ENCODE measurements around the gene TGFA.

The TGFA gene

GRCh38 chr2:70461414-70461813 is 92.2 kb downstream of the TGFA start:
- no peak for DNase-seq (ENCODE audit: extremely low spot score)
- ChIA-PET POLR2A (no interaction called here), CTCF (no interaction called here)
- TF ChIP-seq FOXA1 (IDR thresholded peaks at IDR 0.05) (no peak), SUZ12 (IDR thresholded peaks at IDR 0.05) (no peak), FOXK2 (IDR thresholded peaks at IDR 0.05) (no peak), NFRKB (IDR thresholded peaks at IDR 0.05) (no peak)

- ChIA-PET CTCF (interaction anchor here (0.6 kb wide), 1 partner anchor 8 kb away, joined by 3 read pairs; no protein-coding TSS in a partner anchor), POLR2A (interaction anchor here (1.0 kb wide), 1 partner anchor 12 kb away, joined by 3 read pairs; no protein-coding TSS in a partner anchor)
- TF ChIP-seq NFRKB (IDR thresholded peaks at IDR 0.05) (no peak), SUZ12 (IDR thresholded peaks at IDR 0.05) (no peak), LEF1 (IDR thresholded peaks at IDR 0.05; ENCODE audit: borderline replicate concordance) (no peak), ZNF384 (IDR thresholded peaks at IDR 0.05) (no peak), ARNT (IDR thresholded peaks at IDR 0.05) (no peak), L3MBTL2 (conservative IDR thresholded peaks at IDR 0.05) (no peak), ELF4 (IDR thresholded peaks at IDR 0.05) (no peak), FOXA1 (IDR thresholded peaks at IDR 0.05) (no peak), HDGF (IDR thresholded peaks at IDR 0.05; ENCODE audit: borderline replicate concordance) (no peak), SP1 (IDR thresholded peaks at IDR 0.05) (no peak), TARDBP (IDR thresholded peaks at IDR 0.05) (no peak), FOXM1 (IDR thresholded peaks at IDR 0.05; ENCODE audit: borderline replicate concordance) (no peak), CTBP1 (IDR thresholded peaks at IDR 0.05; ENCODE audit: borderline replicate concordance) (no peak), BHLHE40 (IDR thresholded peaks at IDR 0.05; ENCODE audit: borderline replicate concordance) (no peak), FOXK2 (IDR thresholded peaks at IDR 0.05) (no peak)
- TF ChIP-seq, protein P1, sequence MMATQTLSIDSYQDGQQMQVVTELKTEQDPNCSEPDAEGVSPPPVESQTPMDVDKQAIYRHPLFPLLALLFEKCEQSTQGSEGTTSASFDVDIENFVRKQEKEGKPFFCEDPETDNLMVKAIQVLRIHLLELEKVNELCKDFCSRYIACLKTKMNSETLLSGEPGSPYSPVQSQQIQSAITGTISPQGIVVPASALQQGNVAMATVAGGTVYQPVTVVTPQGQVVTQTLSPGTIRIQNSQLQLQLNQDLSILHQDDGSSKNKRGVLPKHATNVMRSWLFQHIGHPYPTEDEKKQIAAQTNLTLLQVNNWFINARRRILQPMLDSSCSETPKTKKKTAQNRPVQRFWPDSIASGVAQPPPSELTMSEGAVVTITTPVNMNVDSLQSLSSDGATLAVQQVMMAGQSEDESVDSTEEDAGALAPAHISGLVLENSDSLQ (IDR thresholded peaks at IDR 0.05) = no peak
- DNase-seq (ENCODE audit: extremely low spot score) = no peak
Observed at GRCh38 chr2:70460333-70460732, 93.3 kb downstream of the TGFA start.

DNA sequence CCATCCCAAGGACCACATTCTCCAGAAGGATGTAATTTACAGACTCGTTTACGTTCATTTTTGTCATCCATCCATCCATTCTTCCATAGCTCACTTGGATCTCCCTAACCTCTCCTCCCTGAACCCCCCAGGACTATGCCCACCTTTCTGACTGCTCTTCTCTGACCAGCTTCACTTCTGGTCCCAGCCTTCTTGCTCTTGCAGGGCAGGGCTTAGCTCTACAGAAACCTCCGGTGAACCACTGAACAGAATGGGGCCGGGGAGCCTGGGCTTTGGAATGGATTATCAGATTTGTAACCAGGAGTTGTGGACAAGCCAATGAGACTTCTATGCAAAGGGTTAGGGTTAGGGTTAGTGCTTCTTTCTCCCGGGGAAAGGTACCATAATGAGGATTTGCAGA is 95.0 kb downstream of the TGFA start:
- TF ChIP-seq HDGF (IDR thresholded peaks at IDR 0.05; ENCODE audit: borderline replicate concordance) (no peak), CTBP1 (IDR thresholded peaks at IDR 0.05; ENCODE audit: borderline replicate concordance) (no peak), ARNT (IDR thresholded peaks at IDR 0.05) (no peak), FOXA1 (IDR thresholded peaks at IDR 0.05) (no peak), LEF1 (IDR thresholded peaks at IDR 0.05; ENCODE audit: borderline replicate concordance) (no peak), NFRKB (IDR thresholded peaks at IDR 0.05) (no peak), BHLHE40 (IDR thresholded peaks at IDR 0.05; ENCODE audit: borderline replicate concordance) (no peak), L3MBTL2 (conservative IDR thresholded peaks at IDR 0.05) (no peak), SUZ12 (IDR thresholded peaks at IDR 0.05) (no peak)
- TF ChIP-seq, protein P1 (IDR thresholded peaks at IDR 0.05) = no peak
- CTCF ChIA-PET = no interaction called here
- no peak for DNase-seq (ENCODE audit: extremely low spot score)
- POLR2A ChIA-PET = no interaction called here

DNA sequence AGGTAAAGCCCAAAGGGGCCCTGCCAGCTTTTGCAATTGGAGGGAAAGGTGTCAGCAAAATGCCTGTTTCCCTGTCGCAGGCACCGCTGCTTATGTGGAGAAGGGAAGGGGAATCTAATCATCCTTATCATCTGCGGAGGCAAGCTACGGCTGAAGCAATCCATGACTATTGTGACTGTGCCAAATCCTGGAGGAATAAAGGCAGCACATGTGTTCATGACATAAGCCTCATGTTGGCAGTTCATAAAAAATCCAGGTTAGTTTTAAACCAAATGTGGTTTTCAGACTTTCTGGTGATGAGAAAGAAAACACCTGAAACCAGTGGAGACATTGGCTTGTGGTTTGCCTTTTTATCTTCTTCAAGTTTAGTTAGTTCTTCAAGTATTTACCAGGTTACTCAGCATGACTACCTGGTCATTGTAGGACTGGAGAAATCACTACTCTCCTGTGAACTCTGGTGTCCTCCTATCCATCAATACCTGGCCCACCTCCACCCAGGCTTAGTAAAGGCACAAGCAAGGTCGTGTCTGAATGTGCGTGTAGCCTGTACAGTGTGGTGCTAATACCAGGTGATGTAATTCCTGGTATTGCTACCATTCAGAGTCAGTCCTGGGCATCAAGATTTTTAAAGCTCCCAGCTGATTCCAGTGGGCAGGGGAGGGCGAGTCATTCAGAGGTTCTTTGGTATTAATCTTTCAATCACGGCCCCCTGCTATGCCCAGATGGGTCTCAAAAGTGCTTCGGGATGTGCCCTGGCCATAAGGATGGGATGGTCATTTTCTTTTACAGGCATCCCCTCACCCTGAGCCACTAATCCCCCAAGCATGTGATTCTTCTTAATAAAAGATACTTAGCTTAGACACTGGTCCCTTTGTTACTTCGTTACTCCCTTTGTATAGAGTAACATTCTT is 96.8 kb downstream of the TGFA start:
- ChIA-PET CTCF (no interaction called here), POLR2A (no interaction called here)
- TF ChIP-seq FOXM1 (IDR thresholded peaks at IDR 0.05; ENCODE audit: borderline replicate concordance) (no peak), SP1 (IDR thresholded peaks at IDR 0.05) (no peak)
- no peak for DNase-seq (ENCODE audit: extremely low spot score)

- ChIA-PET POLR2A (no interaction called here), CTCF (interaction anchor here (1.0 kb wide), 1 partner anchor 11 kb away, joined by 3 read pairs; no protein-coding TSS in a partner anchor)
- TF ChIP-seq FOXK2 (IDR thresholded peaks at IDR 0.05) (no peak), FOXA1 (IDR thresholded peaks at IDR 0.05) (no peak), ARNT (IDR thresholded peaks at IDR 0.05) (no peak), SUZ12 (IDR thresholded peaks at IDR 0.05) (no peak), L3MBTL2 (conservative IDR thresholded peaks at IDR 0.05) (no peak), NFRKB (IDR thresholded peaks at IDR 0.05) (no peak), FOXM1 (IDR thresholded peaks at IDR 0.05; ENCODE audit: borderline replicate concordance) (no peak), CTBP1 (IDR thresholded peaks at IDR 0.05; ENCODE audit: borderline replicate concordance) (no peak), ZNF384 (IDR thresholded peaks at IDR 0.05) (no peak), SP1 (IDR thresholded peaks at IDR 0.05) (no peak)
- no peak for DNase-seq (ENCODE audit: extremely low spot score)
Observed at GRCh38 chr2:70454936-70455544, 98.6 kb downstream of the TGFA start.

GRCh38 chr2:70450641-70451250 is 102.9 kb downstream of the TGFA start:
- no peak for TF ChIP-seq NFRKB (IDR thresholded peaks at IDR 0.05)
- no peak for DNase-seq (ENCODE audit: extremely low spot score)
- ChIA-PET POLR2A (no interaction called here), CTCF (no interaction called here)

DNA sequence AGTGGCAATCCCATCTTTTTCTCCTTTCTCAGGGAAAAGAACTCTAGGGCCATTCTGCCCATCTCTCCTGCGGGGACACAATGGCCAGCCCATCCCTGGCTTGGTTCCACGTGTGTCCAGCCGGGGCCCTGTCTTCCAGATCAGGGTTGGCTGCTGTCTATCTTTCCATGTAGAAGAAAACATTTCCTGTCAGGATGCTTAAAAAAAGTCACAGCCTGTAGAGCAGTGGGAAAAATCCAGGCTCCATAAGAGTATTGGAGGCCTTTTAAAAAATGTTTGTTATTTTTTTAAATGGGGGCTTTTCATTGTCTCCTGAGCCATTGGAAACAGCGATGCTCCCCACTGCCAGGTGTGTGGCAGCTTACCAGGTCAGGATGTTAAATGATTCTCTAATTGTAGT is 105.6 kb downstream of the TGFA start:
- no peak for DNase-seq (ENCODE audit: extremely low spot score)
- TF ChIP-seq FOXM1 (IDR thresholded peaks at IDR 0.05; ENCODE audit: borderline replicate concordance) = no peak
- no peak for TF ChIP-seq FOXK2 (IDR thresholded peaks at IDR 0.05)
- TF ChIP-seq ARNT (IDR thresholded peaks at IDR 0.05) = no peak
- TF ChIP-seq CTBP1 (IDR thresholded peaks at IDR 0.05; ENCODE audit: borderline replicate concordance) = no peak
- no peak for TF ChIP-seq L3MBTL2 (conservative IDR thresholded peaks at IDR 0.05)
- ChIA-PET POLR2A (interaction anchor here (1.0 kb wide), 1 partner anchor 12 kb away, joined by 3 read pairs; no protein-coding TSS in a partner anchor), CTCF (no interaction called here)

All from HEK293T (cell line).